ENCODE results near the gene FKBP4. TPM values are rescaled to one million over a fixed set of nuclear protein-coding genes. Genes with fewer than 3 reads are reported as not detected.

Gene FKBP4
- polyA plus RNA-seq, 1 donor (not counting 4 experiments of a cell fraction or from before 2014, with no cell fraction given), result 80.8 TPM

GRCh38 chr12:2833327-2833726 lies 38.6 kb downstream of the FKBP4 start:
- DNase-seq (ENCODE audit: low read depth, low spot score), result no peak
- Histone ChIP-seq H3K79me2 (ENCODE audit: control insufficient read depth, insufficient read depth, low read length) (no peaks in the 10 kb centered on the region), H3K4me3 (ENCODE audit: control insufficient read depth in 2 of 3, extremely low read depth in 1 of 3, insufficient read depth in 2 of 3, low read depth in 1 of 3, low read length in 3 of 3) (no peak overlapping the region), H2AFZ (ENCODE audit: control insufficient read depth, low read length) (no peak overlapping the region), H3K4me2 (ENCODE audit: control insufficient read depth, extremely low read depth, insufficient read depth, low read depth, low read length) (no peak overlapping the region), H4K20me1 (ENCODE audit: control insufficient read depth, extremely low read depth, insufficient read depth, low read length) (no peaks in the 10 kb centered on the region), H3K9me1 (ENCODE audit: control insufficient read depth, extremely low read depth, insufficient read depth, low read length) (no peaks in the 10 kb centered on the region), H3K27ac (ENCODE audit: control insufficient read depth, insufficient read depth, low read length) (no peak overlapping the region), H3K9ac (ENCODE audit: control insufficient read depth, extremely low read depth, insufficient read depth, low read length) (no peak overlapping the region), H3K4me1 (ENCODE audit: control insufficient read depth, extremely low read depth, insufficient read depth, low read length) (peaks cover 5% of the 10 kb centered on the region), H3K36me3 (ENCODE audit: control insufficient read depth in 2 of 2, extremely low read depth in 1 of 2, insufficient read depth in 2 of 2, low read length in 2 of 2) (peaks cover 0 to 5% of the 10 kb centered on the region in 2 experiments), H3K9me3 (ENCODE audit: control insufficient read depth, low read depth, low read length) (no peaks in the 10 kb centered on the region), H3K27me3 (ENCODE audit: control insufficient read depth, extremely low read depth, insufficient read depth, low read length) (no peaks in the 10 kb centered on the region)
- TF ChIP-seq, protein P1, sequence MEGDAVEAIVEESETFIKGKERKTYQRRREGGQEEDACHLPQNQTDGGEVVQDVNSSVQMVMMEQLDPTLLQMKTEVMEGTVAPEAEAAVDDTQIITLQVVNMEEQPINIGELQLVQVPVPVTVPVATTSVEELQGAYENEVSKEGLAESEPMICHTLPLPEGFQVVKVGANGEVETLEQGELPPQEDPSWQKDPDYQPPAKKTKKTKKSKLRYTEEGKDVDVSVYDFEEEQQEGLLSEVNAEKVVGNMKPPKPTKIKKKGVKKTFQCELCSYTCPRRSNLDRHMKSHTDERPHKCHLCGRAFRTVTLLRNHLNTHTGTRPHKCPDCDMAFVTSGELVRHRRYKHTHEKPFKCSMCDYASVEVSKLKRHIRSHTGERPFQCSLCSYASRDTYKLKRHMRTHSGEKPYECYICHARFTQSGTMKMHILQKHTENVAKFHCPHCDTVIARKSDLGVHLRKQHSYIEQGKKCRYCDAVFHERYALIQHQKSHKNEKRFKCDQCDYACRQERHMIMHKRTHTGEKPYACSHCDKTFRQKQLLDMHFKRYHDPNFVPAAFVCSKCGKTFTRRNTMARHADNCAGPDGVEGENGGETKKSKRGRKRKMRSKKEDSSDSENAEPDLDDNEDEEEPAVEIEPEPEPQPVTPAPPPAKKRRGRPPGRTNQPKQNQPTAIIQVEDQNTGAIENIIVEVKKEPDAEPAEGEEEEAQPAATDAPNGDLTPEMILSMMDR (optimal IDR thresholded peaks at IDR 0.05 in 1 of 3, IDR thresholded peaks at IDR 0.05 in 1 of 3, conservative IDR thresholded peaks at IDR 0.05 in 1 of 3; ENCODE audit: extremely low read depth in 1 of 3, insufficient read depth in 2 of 3, low read length in 3 of 3), result no peak
- TF ChIP-seq EZH2 (IDR thresholded peaks at IDR 0.05; ENCODE audit: low read length), result no peak
- dilution Hi-C loops (cut with MboI; ENCODE audit: extremely low pct_ligation_motif_present, low sequenced_read_pairs), result no loop called here
- peak; percentile 62 for FAIRE-seq

DNA sequence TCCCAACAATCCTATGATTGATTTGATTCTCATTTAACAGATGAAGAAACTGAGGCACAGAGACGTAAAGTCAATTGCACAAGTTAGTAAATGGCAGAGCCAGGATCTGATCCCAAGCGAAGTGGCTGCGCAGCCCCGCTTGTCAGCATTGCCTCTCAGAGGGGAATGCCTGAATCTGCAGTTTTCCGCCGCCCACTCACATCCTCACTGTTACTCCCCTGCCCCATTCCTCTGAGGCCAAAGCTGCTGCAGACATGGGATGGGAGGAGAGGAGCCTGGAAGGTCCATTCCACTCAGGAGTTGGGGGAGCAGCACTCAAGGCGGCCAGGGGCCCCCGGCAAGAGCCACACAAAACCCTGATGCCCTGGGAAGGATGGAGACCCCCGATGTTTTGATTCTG lies 39.0 kb downstream of the FKBP4 start:
- Histone ChIP-seq H3K27ac (ENCODE audit: control insufficient read depth, insufficient read depth, low read length) (no peak overlapping the region), H2AFZ (ENCODE audit: control insufficient read depth, low read length) (no peak overlapping the region), H3K4me2 (ENCODE audit: control insufficient read depth, extremely low read depth, insufficient read depth, low read depth, low read length) (no peak overlapping the region), H3K9me1 (ENCODE audit: control insufficient read depth, extremely low read depth, insufficient read depth, low read length) (no peaks in the 10 kb centered on the region), H3K79me2 (ENCODE audit: control insufficient read depth, insufficient read depth, low read length) (no peaks in the 10 kb centered on the region), H3K4me1 (ENCODE audit: control insufficient read depth, extremely low read depth, insufficient read depth, low read length) (peaks cover 5% of the 10 kb centered on the region), H3K9ac (ENCODE audit: control insufficient read depth, extremely low read depth, insufficient read depth, low read length) (no peak overlapping the region), H3K9me3 (ENCODE audit: control insufficient read depth, low read depth, low read length) (no peaks in the 10 kb centered on the region), H3K27me3 (ENCODE audit: control insufficient read depth, extremely low read depth, insufficient read depth, low read length) (no peaks in the 10 kb centered on the region), H3K4me3 (ENCODE audit: control insufficient read depth in 2 of 3, extremely low read depth in 1 of 3, insufficient read depth in 2 of 3, low read depth in 1 of 3, low read length in 3 of 3) (no peak overlapping the region), H4K20me1 (ENCODE audit: control insufficient read depth, extremely low read depth, insufficient read depth, low read length) (no peaks in the 10 kb centered on the region), H3K36me3 (ENCODE audit: control insufficient read depth in 2 of 2, extremely low read depth in 1 of 2, insufficient read depth in 2 of 2, low read length in 2 of 2) (peaks cover 0 to 4% of the 10 kb centered on the region in 2 experiments)
- TF ChIP-seq, protein P1 (optimal IDR thresholded peaks at IDR 0.05 in 1 of 3, IDR thresholded peaks at IDR 0.05 in 1 of 3, conservative IDR thresholded peaks at IDR 0.05 in 1 of 3; ENCODE audit: extremely low read depth in 1 of 3, insufficient read depth in 2 of 3, low read length in 3 of 3), result no peak
- TF ChIP-seq EZH2 (IDR thresholded peaks at IDR 0.05; ENCODE audit: low read length), result no peak
- dilution Hi-C loops (cut with MboI; ENCODE audit: extremely low pct_ligation_motif_present, low sequenced_read_pairs), result no loop called here
- no peak for DNase-seq (ENCODE audit: low read depth, low spot score)
- FAIRE-seq, result no peak

Data from keratinocyte (primary cell).